GM23248 (cell line): ENCODE results near the gene ADGRL1.
"Not testable (repeated sequence)": the region's sequence is repeated elsewhere in the genome, so short reads cannot be mapped to it uniquely, and the experiment has no call there.

Experiments used
- EZH2 ChIP-seq: fragments of 200-600 bp; sonication (generic); IDR thresholded peaks from 2 replicates; pipeline ENCODE4 v1.6.1; 2018; ENCODE audit warnings: antibody characterized with exemption, mild to moderate bottlenecking; ENCODE audit not compliant: insufficient read depth, poor library complexity, severe bottlenecking
- EZH2phosphoT487 ChIP-seq: fragments of 200-600 bp; sonication (generic); IDR thresholded peaks from 2 replicates; pipeline ENCODE4 v1.6.1; 2018; ENCODE audit warnings: antibody characterized with exemption, moderate library complexity, mild to moderate bottlenecking, low read depth; ENCODE audit not compliant: insufficient read depth

- not testable (repeated sequence) for TF ChIP-seq EZH2, EZH2phosphoT487
These were observed 4.5 kb downstream of the ADGRL1 start for GRCh38 chr19:14201481-14201880.
